Mesodermal cell (in vitro differentiated cells): Measurements from ENCODE around the gene ATXN2.

Source experiments
- H3K27ac ChIP-seq: 2 replicates; pipeline ENCODE4 v1.7.0; 2013; ENCODE audit warnings: mild to moderate bottlenecking, low read depth, low read length, moderate library complexity; ENCODE audit not compliant: severe bottlenecking
- H3K36me3 ChIP-seq: 2 replicates; pipeline ENCODE4 v1.7.1; 2013; ENCODE audit warnings: mild to moderate bottlenecking, low read length, moderate library complexity; ENCODE audit not compliant: control insufficient read depth, insufficient read depth
- H3K4me1 ChIP-seq: one replicate; pipeline ENCODE4 v1.7.1; 2013; ENCODE audit warnings: mild to moderate bottlenecking, low read length; ENCODE audit not compliant: insufficient read depth, control insufficient read depth, poor library complexity, severe bottlenecking
- H3K4me3 ChIP-seq: 2 replicates; pipeline ENCODE4 v1.7.0; 2013; ENCODE audit warnings: low read length, control low read depth, mild to moderate bottlenecking; ENCODE audit not compliant: insufficient read depth, poor library complexity, severe bottlenecking; ENCODE audit errors: extremely low read depth
- H3K9me3 ChIP-seq: 2 replicates; pipeline ENCODE4 v1.7.1; 2013; ENCODE audit warnings: mild to moderate bottlenecking, low read length, moderate library complexity; ENCODE audit not compliant: control insufficient read depth
- WGBS, 2 experiments: methylation state at CpG; one replicate each; pipeline ENCODE4 v1.1.5; 2013; ENCODE audit warnings: missing lambda C conversion rate in 2 of 2; ENCODE audit not compliant: insufficient coverage in 2 of 2; 5-methylcytosine and 5-hydroxymethylcytosine counted together

ATXN2 gene

DNA sequence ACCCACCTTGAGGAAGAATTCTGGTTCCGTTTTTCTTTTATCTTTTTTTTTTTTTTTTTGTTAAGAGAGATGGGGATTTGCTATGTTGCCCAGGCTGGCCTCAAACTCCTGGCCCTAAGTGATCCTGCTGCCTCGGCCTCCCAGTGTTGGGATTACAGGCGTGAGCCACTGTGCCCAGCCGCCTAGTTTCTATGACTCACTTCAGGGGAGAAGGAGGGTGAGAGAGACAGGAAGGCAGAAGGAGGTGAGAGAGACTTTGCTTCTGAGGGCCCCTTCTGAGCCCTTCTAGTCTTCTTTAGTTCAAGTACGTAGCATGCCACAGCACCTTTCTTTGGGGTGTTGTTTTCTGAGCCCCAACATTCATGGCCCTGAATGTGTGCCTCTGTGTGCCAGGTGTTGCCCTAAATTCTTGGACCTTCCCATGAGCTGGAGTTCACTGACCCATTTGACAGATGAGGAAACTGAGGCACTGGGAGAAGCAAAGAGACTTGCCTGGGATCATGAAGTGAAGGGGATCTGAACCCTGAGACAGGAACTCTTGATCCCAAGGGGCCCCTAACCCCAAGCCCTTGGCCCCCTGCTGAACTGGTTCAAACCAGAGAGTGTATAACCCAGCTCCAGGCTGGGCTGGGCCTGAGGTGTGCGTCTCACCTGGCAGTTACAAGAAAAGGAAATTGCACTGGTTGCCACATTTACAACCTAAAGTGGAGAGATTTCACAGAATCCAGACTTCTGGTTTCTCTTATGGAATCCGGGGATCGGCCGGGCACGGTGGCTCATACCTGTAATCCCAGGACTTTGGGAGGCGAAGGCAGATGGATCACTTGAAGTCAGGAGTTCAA lies 172.6 kb downstream of the ATXN2 start:
- no peak overlapping the region for H3K27ac ChIP-seq
- H3K36me3 ChIP-seq, result peaks cover 30% of the 10 kb centered on the region
- peaks cover 29% of the 10 kb centered on the region for H3K4me1 ChIP-seq
- H3K4me3 ChIP-seq, result no peak overlapping the region
- 90 to 96% methylated on average over 8 to 10 of the region's 11 CpGs for WGBS, 2 experiments
- no peaks in the 10 kb centered on the region for H3K9me3 ChIP-seq

GRCh38 chr12:111425655-111426054 lies 173.5 kb downstream of the ATXN2 start:
- Histone ChIP-seq H3K4me1 (peaks cover 23% of the 10 kb centered on the region), H3K27ac (no peak overlapping the region), H3K4me3 (no peak overlapping the region), H3K36me3 (peaks cover 39% of the 10 kb centered on the region), H3K9me3 (no peaks in the 10 kb centered on the region)
- 93 to 97% methylated on average over 6 of the region's 8 CpGs for WGBS, 2 experiments

- 95 to 100% methylated on average over 6 of the region's 6 CpGs for WGBS, 2 experiments
- no peak overlapping the region for H3K4me3 ChIP-seq
- H3K4me1 ChIP-seq, result peaks cover 20% of the 10 kb centered on the region
- H3K36me3 ChIP-seq, result peaks cover 47% of the 10 kb centered on the region
- no peaks in the 10 kb centered on the region for H3K9me3 ChIP-seq
- H3K27ac ChIP-seq, result no peak overlapping the region
Measured at GRCh38 chr12:111424793-111425251, 174.3 kb downstream of the ATXN2 start.

GRCh38 chr12:111424189-111424792 lies 174.8 kb downstream of the ATXN2 start:
- no peak overlapping the region for H3K4me3 ChIP-seq
- no peaks in the 10 kb centered on the region for H3K9me3 ChIP-seq
- peaks cover 20% of the 10 kb centered on the region for H3K4me1 ChIP-seq
- WGBS, 2 experiments, result 95 to 99% methylated on average over 6 to 8 of the region's 11 CpGs
- no peak overlapping the region for H3K27ac ChIP-seq
- H3K36me3 ChIP-seq, result peaks cover 53% of the 10 kb centered on the region

DNA sequence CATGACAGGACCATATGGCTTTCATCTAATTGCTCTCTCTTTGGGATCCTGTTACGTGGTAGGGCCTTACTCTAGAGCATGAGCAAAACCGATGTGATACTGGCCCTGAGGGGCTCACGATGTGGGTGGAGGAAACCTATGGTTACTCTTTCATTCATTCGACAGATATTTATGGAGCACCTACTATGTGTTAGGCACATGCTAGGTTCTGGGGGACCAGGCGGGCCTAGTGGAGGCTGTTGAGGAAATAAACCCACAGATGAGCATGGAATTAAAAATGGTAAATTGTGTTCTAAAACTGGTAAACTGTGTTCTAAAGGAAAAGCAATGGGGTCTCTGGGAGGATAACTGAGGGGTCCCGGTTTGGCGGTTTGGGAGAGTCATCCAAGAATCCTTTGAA lies 178.6 kb downstream of the ATXN2 start:
- Histone ChIP-seq H3K4me3 (no peak overlapping the region), H3K4me1 (peaks cover 14% of the 10 kb centered on the region), H3K9me3 (no peaks in the 10 kb centered on the region), H3K27ac (no peak overlapping the region), H3K36me3 (peaks cover 74% of the 10 kb centered on the region)
- 93 to 98% methylated on average over 3 to 7 of the region's 7 CpGs for WGBS, 2 experiments

- Histone ChIP-seq H3K36me3 (peaks cover 73% of the 10 kb centered on the region), H3K9me3 (no peaks in the 10 kb centered on the region), H3K4me1 (peaks cover 8% of the 10 kb centered on the region), H3K27ac (no peak overlapping the region), H3K4me3 (no peak overlapping the region)
- WGBS, 2 experiments, result 91 to 94% methylated on average over 4 to 5 of the region's 5 CpGs
Measured at GRCh38 chr12:111419784-111420183, 179.3 kb downstream of the ATXN2 start.

DNA sequence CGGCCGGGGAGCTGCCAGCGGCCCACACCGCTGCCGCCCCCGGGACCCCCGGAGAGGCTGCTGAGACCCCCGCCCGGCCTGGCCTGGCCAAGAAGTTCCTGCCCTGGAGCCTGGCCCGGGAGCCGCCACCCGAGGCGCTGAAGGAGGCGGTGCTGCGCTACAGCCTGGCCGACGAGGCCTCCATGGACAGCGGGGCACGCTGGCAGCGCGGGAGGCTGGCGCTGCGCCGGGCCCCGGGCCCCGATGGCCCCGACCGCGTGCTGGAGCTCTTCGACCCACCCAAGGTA lies 180.6 kb downstream of the ATXN2 start:
- 93 to 99% methylated on average over 26 to 30 of the region's 30 CpGs for WGBS, 2 experiments
- Histone ChIP-seq H3K4me1 (peaks cover 4% of the 10 kb centered on the region), H3K27ac (no peak overlapping the region), H3K9me3 (no peaks in the 10 kb centered on the region), H3K36me3 (peaks cover 65% of the 10 kb centered on the region), H3K4me3 (no peak overlapping the region)

DNA sequence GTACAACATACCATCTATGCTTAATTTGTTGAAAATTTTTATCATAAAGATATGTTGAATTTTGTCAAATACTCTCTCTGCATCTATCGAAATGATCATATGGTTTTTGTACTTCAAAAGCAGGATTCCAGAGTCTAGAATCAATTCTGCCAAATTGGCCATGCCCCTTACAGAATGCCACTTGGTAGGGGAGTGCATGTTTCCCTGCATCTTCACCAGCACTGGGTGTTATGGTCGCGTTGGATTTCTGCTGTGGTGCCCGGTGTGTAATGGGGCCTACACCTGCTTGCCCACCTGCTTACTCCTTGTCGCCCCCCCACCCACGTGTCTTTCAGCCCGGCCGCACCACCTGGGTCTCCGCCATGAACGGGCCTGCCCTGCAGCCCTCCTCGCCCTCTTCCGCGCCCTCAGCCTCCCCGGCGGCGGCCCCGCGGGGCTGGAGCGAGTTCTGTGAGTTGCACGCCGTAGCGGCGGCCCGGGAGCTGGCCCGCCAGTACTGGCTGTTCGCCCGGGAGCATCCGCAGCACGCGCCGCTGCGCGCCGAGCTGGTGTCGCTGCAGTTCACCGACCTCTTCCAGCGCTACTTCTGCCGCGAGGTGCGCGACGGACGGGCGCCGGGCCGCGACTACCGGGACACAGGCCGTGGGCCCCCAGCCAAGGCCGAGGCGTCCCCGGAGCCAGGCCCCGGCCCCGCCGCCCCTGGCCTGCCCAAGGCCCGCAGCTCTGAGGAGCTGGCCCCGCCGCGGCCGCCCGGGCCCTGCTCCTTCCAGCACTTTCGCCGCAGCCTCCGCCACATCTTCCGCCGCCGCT lies 181.1 kb downstream of the ATXN2 start:
- Histone ChIP-seq H3K4me3 (no peak overlapping the region), H3K27ac (no peak overlapping the region), H3K36me3 (peaks cover 62% of the 10 kb centered on the region), H3K9me3 (no peaks in the 10 kb centered on the region), H3K4me1 (peaks cover 10% of the 10 kb centered on the region)
- 97 to 98% methylated on average over 61 to 66 of the region's 67 CpGs for WGBS, 2 experiments

- H3K9me3 ChIP-seq, result no peaks in the 10 kb centered on the region
- H3K4me3 ChIP-seq, result no peak overlapping the region
- H3K36me3 ChIP-seq, result peaks cover 60% of the 10 kb centered on the region
- H3K27ac ChIP-seq, result no peak overlapping the region
- peaks cover 13% of the 10 kb centered on the region for H3K4me1 ChIP-seq
- WGBS, 2 experiments, result 88 to 100% methylated on average over 1 to 2 of the region's 2 CpGs
Measured at GRCh38 chr12:111417290-111417689, 181.8 kb downstream of the ATXN2 start.

DNA sequence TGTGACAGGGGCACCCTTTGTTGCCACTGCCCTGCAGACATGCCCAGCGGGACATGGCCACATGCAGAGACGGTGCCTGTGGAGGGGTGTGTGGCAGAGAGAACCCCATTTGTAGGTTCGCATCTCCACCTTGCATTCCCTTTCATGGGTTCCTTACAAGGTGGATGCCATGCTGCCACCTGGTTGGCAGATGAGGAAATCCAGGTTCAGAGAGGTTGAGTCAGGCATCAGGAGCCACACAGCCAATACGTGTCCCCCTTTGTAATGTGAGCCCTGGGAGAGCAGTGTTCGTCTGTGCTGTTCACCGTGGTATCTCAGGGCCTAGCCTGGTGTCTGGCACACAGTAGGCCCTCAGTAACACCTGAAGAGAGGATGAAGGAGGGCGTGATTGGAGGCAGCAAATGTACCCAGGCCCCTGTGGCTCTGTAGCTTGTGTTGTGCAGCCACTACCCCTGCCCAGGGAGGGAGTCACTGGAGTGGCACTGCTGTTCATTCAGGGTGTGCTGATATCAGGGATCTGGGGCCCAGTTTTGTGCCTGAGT lies 184.3 kb downstream of the ATXN2 start:
- H3K9me3 ChIP-seq, result no peaks in the 10 kb centered on the region
- 90 to 96% methylated on average over 7 of the region's 7 CpGs for WGBS, 2 experiments
- H3K36me3 ChIP-seq, result peaks cover 36% of the 10 kb centered on the region
- no peak overlapping the region for H3K27ac ChIP-seq
- H3K4me1 ChIP-seq, result peaks cover 37% of the 10 kb centered on the region
- H3K4me3 ChIP-seq, result no peak overlapping the region
